GM19043 (cell line): Measurements from ENCODE around the gene MRPL44.
"Not testable (repeated sequence)": the region's sequence is repeated elsewhere in the genome, so short reads cannot be mapped to it uniquely, and the experiment has no call there.

Experiments used
- ATAC-seq: cut with Tn5 transposase; IDR thresholded peaks from one replicate; pipeline ENCODE4 v1.9.1; 2021; ENCODE audit warnings: low read depth; ENCODE audit not compliant: unreplicated experiment

Gene MRPL44

GRCh38 chr2:223999862-224000261 lies 42.6 kb downstream of the MRPL44 start:
- ATAC-seq: no peak

DNA sequence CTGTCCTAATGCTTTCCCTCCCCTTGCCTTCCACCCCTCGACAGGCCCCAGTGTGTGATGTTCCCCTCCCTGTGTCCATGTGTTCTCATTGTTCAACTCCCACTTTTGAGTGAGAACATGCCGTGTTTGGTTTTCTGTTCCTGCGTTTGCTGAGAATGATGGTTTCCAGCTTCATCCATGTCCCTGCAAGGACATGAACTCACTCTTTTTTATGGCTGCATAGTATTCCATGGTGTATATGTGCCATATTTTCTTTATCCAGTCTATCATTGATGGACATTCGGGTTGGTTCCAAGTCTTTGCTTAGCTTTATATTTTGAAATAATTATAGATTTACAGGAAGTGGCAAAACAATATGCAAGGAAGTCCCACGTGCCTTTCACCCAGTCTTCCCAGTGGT lies 43.4 kb downstream of the MRPL44 start:
- ATAC-seq: not testable (repeated sequence)

GRCh38 chr2:224004105-224004695 lies 46.9 kb downstream of the MRPL44 start:
- ATAC-seq: no peak

- ATAC-seq: no peak
Measured at GRCh38 chr2:224008702-224009261, 51.5 kb downstream of the MRPL44 start.

- ATAC-seq: no peak
Measured at GRCh38 chr2:224009605-224010315, 52.5 kb downstream of the MRPL44 start.

DNA sequence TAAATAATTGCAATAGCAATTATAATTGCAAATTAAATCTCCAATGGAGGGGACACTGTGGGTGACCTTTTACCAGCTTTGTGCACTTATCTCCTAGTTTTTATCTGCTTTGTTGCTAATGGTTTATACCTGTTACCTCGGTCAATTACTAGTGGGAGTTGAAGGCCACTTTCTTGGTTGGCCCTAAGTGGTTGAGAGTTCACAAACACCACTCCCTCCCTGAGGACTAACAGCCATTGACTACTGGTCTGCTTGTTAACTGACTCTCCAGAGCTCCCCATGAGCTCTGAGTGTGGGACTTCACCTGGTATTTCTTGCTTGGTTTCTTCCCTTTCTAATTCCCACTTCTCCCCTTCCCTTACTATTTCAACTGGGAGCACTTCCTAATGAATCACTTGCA lies 54.6 kb downstream of the MRPL44 start:
- no peak for ATAC-seq

DNA sequence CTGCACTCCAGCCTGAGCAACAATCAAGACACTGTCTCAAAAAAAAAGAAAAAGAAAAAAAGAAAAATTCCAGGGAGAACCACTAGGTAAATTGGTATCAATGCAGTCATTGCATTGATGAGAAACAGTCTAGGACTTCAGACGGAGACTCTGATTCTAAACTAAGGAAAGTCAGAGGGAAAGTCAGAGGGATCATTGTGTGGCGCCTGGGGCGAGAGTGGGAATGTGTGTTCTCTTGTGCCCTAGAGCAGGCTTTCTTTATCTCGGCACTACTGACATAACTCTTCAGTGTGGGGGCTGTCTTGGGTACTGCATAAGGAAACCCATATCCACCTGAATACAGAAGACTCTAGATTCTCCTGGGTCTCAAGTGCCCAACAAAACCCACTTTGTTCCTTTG lies 57.1 kb downstream of the MRPL44 start:
- no peak for ATAC-seq

- ATAC-seq: no peak
Measured at GRCh38 chr2:224016963-224017362, 59.7 kb downstream of the MRPL44 start.
